Gastrocnemius medialis (tissue), 4 donors: ENCODE results near the gene FMN2.

ENCODE experiments used
- CTCF ChIP-seq, 5 experiments: fragments of 450-650 bp in 3 of 5; fragments of 200-600 bp in 2 of 5; sonication (generic) in 2 of 5; IDR thresholded peaks in 4 of 5; conservative IDR thresholded peaks in 1 of 5; 1 replicate in 4 of 5; 2 replicates in 1 of 5; pipeline ENCODE4 v1.5.1; 2016 to 2019; ENCODE audit warnings: antibody characterized with exemption in 5 of 5, mild to moderate bottlenecking in 3 of 5, moderate library complexity in 3 of 5
- POLR2A ChIP-seq, 2 donors: fragments of 450-650 bp; IDR thresholded peaks; one replicate each; pipeline ENCODE4 v1.6.1; 2017; ENCODE audit warnings: antibody characterized with exemption in 2 of 2, mild to moderate bottlenecking in 2 of 2, moderate library complexity in 2 of 2

DNA sequence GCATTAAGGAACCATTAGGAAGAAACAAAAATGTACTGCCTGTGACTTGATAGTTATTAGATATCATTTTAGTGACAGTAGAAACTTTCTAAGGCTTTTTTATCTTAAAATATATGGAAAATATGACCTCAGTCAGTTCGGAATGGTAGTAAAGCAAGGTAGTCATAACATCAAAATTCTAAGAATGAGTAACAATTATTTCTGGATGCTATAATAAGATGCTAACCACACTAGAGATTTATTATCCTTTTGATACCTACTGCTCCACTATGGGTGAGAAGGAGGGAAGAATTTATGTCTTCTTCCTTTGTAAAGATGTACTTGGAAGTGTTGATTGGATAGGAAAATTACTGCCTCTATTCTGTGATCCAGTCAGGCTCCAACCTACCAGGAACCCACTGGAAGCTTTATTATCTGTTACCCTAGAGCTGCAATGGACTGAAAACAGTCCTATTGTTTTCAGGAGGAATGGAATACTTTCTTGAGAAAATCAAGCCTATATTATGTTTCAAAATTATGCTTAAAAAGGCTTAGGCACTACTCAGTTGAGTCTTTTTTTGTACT lies 8.8 kb downstream of the FMN2 start:
- TF ChIP-seq CTCF (IDR thresholded peaks at IDR 0.05 in 4 of 5, conservative IDR thresholded peaks at IDR 0.05 in 1 of 5) (no peak), POLR2A (IDR thresholded peaks at IDR 0.05) (no peak)
